ENCODE measurements around the gene MPEG1. TPM values are rescaled to one million over a fixed set of nuclear protein-coding genes. Genes with fewer than 3 reads are reported as not detected.

The MPEG1 gene
- total RNA-seq, 1 donor from 2014 or later = not detected

DNA sequence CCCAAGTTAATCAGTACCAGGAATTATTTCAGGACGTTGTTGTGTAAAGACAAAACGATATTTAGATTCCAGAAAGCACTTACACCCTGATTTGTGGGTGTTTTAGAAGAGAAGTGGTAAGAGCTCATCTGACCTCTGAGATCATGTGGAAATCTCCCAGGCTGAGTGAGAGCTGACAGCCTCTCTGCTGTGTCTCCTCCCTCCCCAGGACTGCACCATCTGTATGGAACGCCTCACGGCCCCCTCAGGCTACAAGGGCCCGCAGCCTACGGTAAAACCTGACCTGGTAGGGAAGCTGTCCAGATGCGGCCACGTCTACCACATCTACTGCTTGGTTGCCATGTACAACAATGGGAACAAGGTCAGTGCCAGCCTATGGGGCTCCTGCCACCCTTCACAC, 20.8 kb downstream of the MPEG1 start:
- no peak overlapping the region for H3K4me3 Mint-ChIP-seq (ENCODE audit: low read depth)
- no peak overlapping the region for H3K27ac Mint-ChIP-seq
- peaks cover 59% of the 10 kb centered on the region for H3K36me3 Mint-ChIP-seq (ENCODE audit: insufficient read depth)
- no peaks in the 10 kb centered on the region for H3K9me3 Mint-ChIP-seq (ENCODE audit: low read depth)
- H3K4me1 Mint-ChIP-seq (ENCODE audit: low read depth) = peaks cover 10% of the 10 kb centered on the region
- H3K27me3 Mint-ChIP-seq = no peaks in the 10 kb centered on the region
- no peak for DNase-seq (ENCODE audit: low spot score, unreplicated experiment)
- TF ChIP-seq, protein P1, sequence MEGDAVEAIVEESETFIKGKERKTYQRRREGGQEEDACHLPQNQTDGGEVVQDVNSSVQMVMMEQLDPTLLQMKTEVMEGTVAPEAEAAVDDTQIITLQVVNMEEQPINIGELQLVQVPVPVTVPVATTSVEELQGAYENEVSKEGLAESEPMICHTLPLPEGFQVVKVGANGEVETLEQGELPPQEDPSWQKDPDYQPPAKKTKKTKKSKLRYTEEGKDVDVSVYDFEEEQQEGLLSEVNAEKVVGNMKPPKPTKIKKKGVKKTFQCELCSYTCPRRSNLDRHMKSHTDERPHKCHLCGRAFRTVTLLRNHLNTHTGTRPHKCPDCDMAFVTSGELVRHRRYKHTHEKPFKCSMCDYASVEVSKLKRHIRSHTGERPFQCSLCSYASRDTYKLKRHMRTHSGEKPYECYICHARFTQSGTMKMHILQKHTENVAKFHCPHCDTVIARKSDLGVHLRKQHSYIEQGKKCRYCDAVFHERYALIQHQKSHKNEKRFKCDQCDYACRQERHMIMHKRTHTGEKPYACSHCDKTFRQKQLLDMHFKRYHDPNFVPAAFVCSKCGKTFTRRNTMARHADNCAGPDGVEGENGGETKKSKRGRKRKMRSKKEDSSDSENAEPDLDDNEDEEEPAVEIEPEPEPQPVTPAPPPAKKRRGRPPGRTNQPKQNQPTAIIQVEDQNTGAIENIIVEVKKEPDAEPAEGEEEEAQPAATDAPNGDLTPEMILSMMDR (IDR thresholded peaks at IDR 0.05; ENCODE audit: unreplicated experiment) = no peak

DNA sequence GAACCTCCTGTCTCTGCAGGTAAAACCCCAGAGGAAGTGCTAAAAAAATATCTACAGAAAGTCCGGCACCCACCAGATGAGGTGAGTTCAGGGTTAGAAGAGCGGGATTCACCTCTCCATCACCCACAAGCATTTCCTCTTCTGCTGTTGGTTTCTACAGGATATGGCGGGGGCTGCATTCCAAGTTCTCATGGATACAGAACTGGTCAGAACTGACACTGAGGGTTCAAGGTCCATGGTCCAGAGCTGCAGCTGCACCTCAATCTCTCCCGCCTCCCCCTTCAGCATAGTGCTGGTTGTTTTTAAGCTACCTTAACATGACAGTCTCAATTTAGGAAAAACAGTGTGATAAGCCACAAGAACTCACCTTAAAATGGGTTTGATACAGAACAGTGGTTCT, 21.6 kb downstream of the MPEG1 start:
- no peaks in the 10 kb centered on the region for H3K9me3 Mint-ChIP-seq (ENCODE audit: low read depth)
- peaks cover 17% of the 10 kb centered on the region for H3K4me1 Mint-ChIP-seq (ENCODE audit: low read depth)
- H3K27me3 Mint-ChIP-seq = no peaks in the 10 kb centered on the region
- no peak for DNase-seq (ENCODE audit: low spot score, unreplicated experiment)
- peaks cover 61% of the 10 kb centered on the region for H3K36me3 Mint-ChIP-seq (ENCODE audit: insufficient read depth)
- H3K4me3 Mint-ChIP-seq (ENCODE audit: low read depth) = peak overlapping the region; percentile 39
- no peak overlapping the region for H3K27ac Mint-ChIP-seq
- TF ChIP-seq, protein P1 (IDR thresholded peaks at IDR 0.05; ENCODE audit: unreplicated experiment) = no peak

DNA sequence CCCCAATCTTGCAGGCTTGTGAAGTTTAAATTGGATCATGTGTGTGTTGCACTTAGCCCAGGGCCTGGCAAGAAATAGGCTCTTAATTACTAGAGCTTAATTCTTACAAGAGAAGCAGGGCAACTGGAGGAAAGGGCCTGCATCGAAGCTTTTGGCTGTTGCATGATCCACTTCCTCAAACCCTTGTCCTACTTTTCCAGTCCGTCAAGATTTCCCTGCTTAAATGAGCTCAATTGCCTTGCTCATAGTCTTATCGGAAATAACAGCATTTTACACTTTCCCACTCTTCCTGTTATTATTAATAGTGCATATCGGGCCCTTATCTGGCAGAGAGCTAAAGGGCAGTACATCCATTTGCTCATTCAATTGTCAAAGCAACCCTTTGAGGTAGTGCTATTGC, 22.7 kb downstream of the MPEG1 start:
- H3K27me3 Mint-ChIP-seq = no peaks in the 10 kb centered on the region
- TF ChIP-seq, protein P1 (IDR thresholded peaks at IDR 0.05; ENCODE audit: unreplicated experiment) = no peak
- peaks cover 53% of the 10 kb centered on the region for H3K36me3 Mint-ChIP-seq (ENCODE audit: insufficient read depth)
- H3K4me3 Mint-ChIP-seq (ENCODE audit: low read depth) = no peak overlapping the region
- no peak overlapping the region for H3K27ac Mint-ChIP-seq
- DNase-seq (ENCODE audit: low spot score, unreplicated experiment) = no peak
- no peaks in the 10 kb centered on the region for H3K9me3 Mint-ChIP-seq (ENCODE audit: low read depth)
- H3K4me1 Mint-ChIP-seq (ENCODE audit: low read depth) = peaks cover 25% of the 10 kb centered on the region

DNA sequence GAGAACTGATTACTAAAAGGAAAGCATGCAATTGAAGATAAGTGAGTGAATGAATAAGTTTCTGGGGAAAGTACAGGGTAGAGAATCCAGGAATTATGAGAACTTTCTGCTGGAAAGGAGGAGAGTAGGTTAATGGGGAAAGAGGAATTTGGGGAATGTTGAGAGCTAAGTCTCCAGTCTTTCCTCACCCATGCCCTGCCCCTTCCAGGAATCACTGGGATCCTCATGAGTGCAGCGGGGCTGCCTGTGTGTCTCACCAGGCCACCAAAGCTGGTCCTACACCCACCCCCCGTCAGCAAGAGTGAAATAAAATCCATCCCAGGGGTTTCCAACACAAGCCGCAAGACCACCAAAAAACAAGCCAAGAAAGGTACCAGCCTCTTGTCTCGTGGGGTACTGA, 23.8 kb downstream of the MPEG1 start:
- Mint-ChIP-seq H3K27me3 (no peaks in the 10 kb centered on the region), H3K4me3 (ENCODE audit: low read depth) (no peak overlapping the region), H3K4me1 (ENCODE audit: low read depth) (peaks cover 33% of the 10 kb centered on the region), H3K9me3 (ENCODE audit: low read depth) (no peaks in the 10 kb centered on the region), H3K36me3 (ENCODE audit: insufficient read depth) (peaks cover 49% of the 10 kb centered on the region), H3K27ac (no peak overlapping the region)
- DNase-seq (ENCODE audit: low spot score, unreplicated experiment) = no peak
- TF ChIP-seq, protein P1 (IDR thresholded peaks at IDR 0.05; ENCODE audit: unreplicated experiment) = no peak

DNA sequence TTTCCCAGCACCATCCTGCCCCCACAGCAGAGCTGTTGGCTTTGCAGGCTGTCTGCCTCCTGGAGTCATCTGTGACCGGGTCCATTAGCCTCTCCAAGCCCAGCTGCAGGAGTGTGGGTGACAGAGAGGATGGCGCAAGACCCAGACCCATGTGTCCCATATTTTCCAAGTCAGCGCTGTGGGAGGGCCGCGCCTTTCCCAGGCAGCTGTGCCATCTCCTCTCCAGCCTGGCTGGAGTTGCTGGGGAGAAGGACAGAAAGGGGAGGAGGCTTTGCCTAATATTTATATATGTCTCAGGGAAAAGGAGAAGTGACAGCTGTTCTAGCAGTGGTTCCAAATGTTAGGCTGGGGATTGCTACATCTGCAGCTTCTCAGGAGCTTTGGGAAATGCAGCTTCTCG, 25.1 kb downstream of the MPEG1 start:
- Mint-ChIP-seq H3K9me3 (ENCODE audit: low read depth) (no peaks in the 10 kb centered on the region), H3K27ac (peak overlapping the region; percentile 43), H3K27me3 (no peaks in the 10 kb centered on the region), H3K4me1 (ENCODE audit: low read depth) (peaks cover 37% of the 10 kb centered on the region), H3K4me3 (ENCODE audit: low read depth) (no peak overlapping the region), H3K36me3 (ENCODE audit: insufficient read depth) (peaks cover 47% of the 10 kb centered on the region)
- TF ChIP-seq, protein P1 (IDR thresholded peaks at IDR 0.05; ENCODE audit: unreplicated experiment) = no peak
- no peak for DNase-seq (ENCODE audit: low spot score, unreplicated experiment)

All from progenitor cell of endocrine pancreas (in vitro differentiated cells).